H9 (cell line): ENCODE results near the gene UNK. TPM values are rescaled to one million over a fixed set of nuclear protein-coding genes. Genes with fewer than 3 reads are reported as not detected.

ENCODE experiments used
- DNase-seq: peaks from one replicate; pipeline ENCODE4 v3.0.0-alpha.2; 2017
- H2AFZ ChIP-seq: one replicate; pipeline ENCODE4 v1.6.1; 2013; ENCODE audit warnings: mild to moderate bottlenecking, low read length, control low read depth, moderate library complexity
- H2AK5ac ChIP-seq: 2 replicates; pipeline ENCODE4 v1.6.1; 2013; ENCODE audit warnings: low read length, control low read depth, mixed read lengths; ENCODE audit not compliant: insufficient read length
- H2BK120ac ChIP-seq: one replicate; pipeline ENCODE4 v1.6.1; 2013; ENCODE audit warnings: low read depth, mild to moderate bottlenecking, low read length, control low read depth, inconsistent platforms; ENCODE audit not compliant: poor library complexity, severe bottlenecking
- H2BK12ac ChIP-seq: 2 replicates; pipeline ENCODE4 v1.6.1; 2013; ENCODE audit warnings: low read length, control low read depth, mixed read lengths, low read depth; ENCODE audit not compliant: insufficient read length
- H2BK15ac ChIP-seq: 2 replicates; pipeline ENCODE4 v1.6.1; 2013; ENCODE audit warnings: low read depth, low read length, control low read depth
- H2BK20ac ChIP-seq: one replicate; pipeline ENCODE4 v1.6.1; 2013; ENCODE audit warnings: low read depth, mild to moderate bottlenecking, low read length, control low read depth, inconsistent platforms; ENCODE audit not compliant: poor library complexity, severe bottlenecking
- H2BK5ac ChIP-seq: 2 replicates; pipeline ENCODE4 v1.6.1; 2013; ENCODE audit warnings: low read length, control low read depth, mixed read lengths; ENCODE audit not compliant: insufficient read length
- H3K14ac ChIP-seq: 2 replicates; pipeline ENCODE4 v1.6.1; 2013; ENCODE audit warnings: low read length, control low read depth; ENCODE audit not compliant: insufficient read depth
- H3K18ac ChIP-seq: 2 replicates; pipeline ENCODE4 v1.6.1; 2013; ENCODE audit warnings: low read depth, mild to moderate bottlenecking, mixed read lengths, low read length, control low read depth; ENCODE audit not compliant: insufficient read length
- H3K23ac ChIP-seq: 2 replicates; pipeline ENCODE4 v1.6.1; 2013; ENCODE audit warnings: low read length, control low read depth, mixed read lengths, low read depth; ENCODE audit not compliant: insufficient read length
- H3K23me2 ChIP-seq: 2 replicates; pipeline ENCODE4 v1.6.1; 2013; ENCODE audit warnings: low read depth, mild to moderate bottlenecking, mixed read lengths, low read length, control low read depth; ENCODE audit not compliant: insufficient read length, poor library complexity, severe bottlenecking
- H3K27ac ChIP-seq: 2 replicates; pipeline ENCODE4 v1.5.1; 2013; ENCODE audit warnings: low read length, control low read depth, mixed read lengths, low read depth; ENCODE audit not compliant: insufficient read length
- H3K27me3 ChIP-seq: 2 replicates; pipeline ENCODE4 v1.6.1; 2013; ENCODE audit warnings: low read length, control low read depth, inconsistent platforms; ENCODE audit not compliant: insufficient read depth
- H3K4ac ChIP-seq: 2 replicates; pipeline ENCODE4 v1.6.1; 2013; ENCODE audit warnings: low read depth, mild to moderate bottlenecking, control low read depth, inconsistent platforms, low read length, moderate library complexity
- H3K4me1 ChIP-seq: 2 replicates; pipeline ENCODE4 v1.6.1; 2013; ENCODE audit warnings: low read length, control low read depth, inconsistent platforms; ENCODE audit not compliant: insufficient read depth
- H3K4me2 ChIP-seq: 2 replicates; pipeline ENCODE4 v1.6.1; 2013; ENCODE audit warnings: low read length, control low read depth, mixed read lengths; ENCODE audit not compliant: insufficient read length, insufficient read depth
- H3K56ac ChIP-seq: 2 replicates; pipeline ENCODE4 v1.6.1; 2013; ENCODE audit warnings: low read depth, mild to moderate bottlenecking, mixed read lengths, low read length, control low read depth; ENCODE audit not compliant: insufficient read length
- H3K79me1 ChIP-seq: 2 replicates; pipeline ENCODE4 v1.6.1; 2013; ENCODE audit warnings: low read depth, mild to moderate bottlenecking, moderate library complexity, low read length, control low read depth, inconsistent platforms; ENCODE audit not compliant: insufficient read depth, poor library complexity, severe bottlenecking
- H3K79me2 ChIP-seq: 2 replicates; pipeline ENCODE4 v1.6.1; 2013; ENCODE audit warnings: low read length, control low read depth, inconsistent platforms; ENCODE audit not compliant: insufficient read depth
- H3K9ac ChIP-seq: 2 replicates; pipeline ENCODE4 v1.6.1; 2013; ENCODE audit warnings: low read length, control low read depth, mixed read lengths; ENCODE audit not compliant: insufficient read length; ENCODE audit errors: extremely low read depth
- H3K9me3 ChIP-seq: one replicate; pipeline ENCODE4 v1.6.1; 2013; ENCODE audit warnings: low read depth, low read length, inconsistent platforms; ENCODE audit not compliant: control insufficient read depth
- H3T11ph ChIP-seq: one replicate; pipeline ENCODE4 v1.6.1; 2013; ENCODE audit warnings: mild to moderate bottlenecking, low read length, control low read depth, inconsistent platforms
- H4K20me1 ChIP-seq: one replicate; pipeline ENCODE4 v1.6.1; 2013; ENCODE audit not compliant: control insufficient read depth, insufficient read length, insufficient read depth
- H4K5ac ChIP-seq: 2 replicates; pipeline ENCODE4 v1.6.1; 2013; ENCODE audit warnings: low read depth, mild to moderate bottlenecking, mixed read lengths, low read length, control low read depth; ENCODE audit not compliant: insufficient read length
- H4K8ac ChIP-seq: replicated peaks from 2 replicates; pipeline ENCODE4 v1.6.1; 2013; ENCODE audit warnings: low read length, control low read depth, mixed read lengths, low read depth; ENCODE audit not compliant: insufficient read length
- H4K91ac ChIP-seq: 2 replicates; pipeline ENCODE4 v1.6.1; 2013; ENCODE audit warnings: low read depth, mild to moderate bottlenecking, moderate library complexity, mixed read lengths, low read length, control low read depth; ENCODE audit not compliant: insufficient read length
- H3K27ac Mint-ChIP-seq, 3 experiments: 2 replicates in 2 of 3; 3 replicates in 1 of 3; pipeline ENCODE4 v1.8.0; 2020 to 2021; ENCODE audit warnings: mixed read lengths in 3 of 3, mild to moderate bottlenecking in 1 of 3, moderate library complexity in 1 of 3
- H3K27me3 Mint-ChIP-seq: 2 replicates; pipeline ENCODE4 v1.8.0; 2021; ENCODE audit warnings: low read depth, mild to moderate bottlenecking, moderate library complexity, mixed read lengths
- H3K36me3 Mint-ChIP-seq, 3 experiments: 2 replicates in 2 of 3; 3 replicates in 1 of 3; pipeline ENCODE4 v1.8.0; 2020 to 2021; ENCODE audit warnings: low read depth in 3 of 3, mixed read lengths in 3 of 3; ENCODE audit not compliant: insufficient read depth in 1 of 3
- H3K4me1 Mint-ChIP-seq, 2 experiments: 2 replicates each; pipeline ENCODE4 v1.8.0; 2020; ENCODE audit warnings: mixed read lengths in 2 of 2
- H3K4me3 Mint-ChIP-seq, 2 experiments: 2 replicates in 1 of 2; 3 replicates in 1 of 2; pipeline ENCODE4 v1.8.0; 2020 to 2021; ENCODE audit warnings: mild to moderate bottlenecking in 2 of 2, mixed read lengths in 2 of 2, moderate library complexity in 1 of 2
- H3K9me3 Mint-ChIP-seq, 2 experiments: 2 replicates in 1 of 2; 3 replicates in 1 of 2; pipeline ENCODE4 v1.8.0; 2020; ENCODE audit warnings: mild to moderate bottlenecking in 2 of 2, mixed read lengths in 2 of 2, moderate library complexity in 1 of 2
- CTCF ChIP-seq: fragments of 200-600 bp; sonication (generic); conservative IDR thresholded peaks from 3 replicates; pipeline ENCODE4 v1.8.0; 2021; ENCODE audit warnings: antibody characterized with exemption, mild to moderate bottlenecking
- WGBS: extraction: QIAGEN DNeasy Blood & Tissue Kit; methylation state at CpG from one replicate; pipeline ENCODE4 v1.1.7; 2013; ENCODE audit warnings: missing lambda C conversion rate, low lambda C conversion rate, mixed read lengths; ENCODE audit not compliant: insufficient read length; ENCODE audit errors: extremely low coverage; 5-methylcytosine and 5-hydroxymethylcytosine counted together
- total RNA-seq: library from RNA; stranded (reverse); gene quantifications from 2 replicates; pipeline ENCODE4 v1.2.1, GENCODE V29; 2021

UNK gene
- total RNA-seq, 1 experiment from 2014 or later = 36.4 TPM

- no peak overlapping the region; a peak in 1 of 7 replicates for H3K27ac Mint-ChIP-seq
- H2BK12ac ChIP-seq = no peak overlapping the region
- no peak overlapping the region for H3K23ac ChIP-seq
- H3K4me2 ChIP-seq = no peak overlapping the region
- H3K27ac ChIP-seq = no peak overlapping the region
- H3K79me1 ChIP-seq = peaks cover 4% of the 10 kb centered on the region
- no peak overlapping the region for H2BK5ac ChIP-seq
- H4K91ac ChIP-seq = no peak overlapping the region
- peaks cover 7 to 14% of the 10 kb centered on the region in 2 experiments for H3K4me1 Mint-ChIP-seq
- H2AK5ac ChIP-seq = no peak overlapping the region
- H4K8ac ChIP-seq = no peak overlapping the region
- no peak overlapping the region for H2BK15ac ChIP-seq
- H3K9ac ChIP-seq = no peak overlapping the region
- H2BK20ac ChIP-seq = no peak overlapping the region
- H3K9me3 ChIP-seq = no peaks in the 10 kb centered on the region
- no peak for TF ChIP-seq CTCF
- H3K14ac ChIP-seq = no peak overlapping the region
- WGBS = no CpG with 5 or more reads among the region's 7 CpGs
- peaks cover 9 to 28% (median 26%) of the 10 kb centered on the region in 3 experiments for H3K36me3 Mint-ChIP-seq
- no peak overlapping the region for H3T11ph ChIP-seq
- peaks cover 5% of the 10 kb centered on the region; the same call in 1 of the 2 replicates for H3K79me2 ChIP-seq
- H3K27me3 Mint-ChIP-seq = no peaks in the 10 kb centered on the region
- no peak overlapping the region for H4K5ac ChIP-seq
- H3K4ac ChIP-seq = no peak overlapping the region
- peak overlapping the region in 1 of 2 experiments; percentile 32; a peak in 2 of 5 replicates for H3K4me3 Mint-ChIP-seq
- no peak for DNase-seq
- H3K18ac ChIP-seq = no peak overlapping the region
- H3K23me2 ChIP-seq = peaks cover 2% of the 10 kb centered on the region
- H3K4me1 ChIP-seq = peaks cover 5% of the 10 kb centered on the region
- H3K56ac ChIP-seq = no peak overlapping the region
- no peaks in the 10 kb centered on the region for H4K20me1 ChIP-seq
- H3K27me3 ChIP-seq = no peaks in the 10 kb centered on the region
- H2BK120ac ChIP-seq = no peak overlapping the region
- no peaks in the 10 kb centered on the region for H3K9me3 Mint-ChIP-seq
- H2AFZ ChIP-seq = no peak overlapping the region
These were observed 68.8 kb downstream of the UNK start for GRCh38 chr17:75853433-75853832.
